Kidney capillary endothelial cell (primary cell): ENCODE measurements around the gene PLSCR3.

Experiments
- DNase-seq: peaks from one replicate; pipeline ENCODE4 v3.0.0-alpha.2; 2018; ENCODE audit warnings: low spot score

PLSCR3 gene

GRCh38 chr17:7347630-7348477 is 46.5 kb downstream of the PLSCR3 start:
- no peak for DNase-seq

- DNase-seq: no peak
Measured at GRCh38 chr17:7346761-7347614, 47.3 kb downstream of the PLSCR3 start.

- no peak for DNase-seq
Measured at GRCh38 chr17:7343250-7343649, 51.1 kb downstream of the PLSCR3 start.

- no peak for DNase-seq
Measured at GRCh38 chr17:7341842-7342241, 52.5 kb downstream of the PLSCR3 start.

- no peak for DNase-seq
Measured at GRCh38 chr17:7340179-7340578, 54.1 kb downstream of the PLSCR3 start.
